HepG2 (cell line): ENCODE measurements around the gene STX12. TPM values are rescaled to one million over a fixed set of nuclear protein-coding genes. Genes with fewer than 3 reads are reported as not detected.
A peak's percentile ranks its signal among the peaks of the same experiment; 100 is the strongest.

ENCODE experiments used
- ARHGAP35 ChIP-seq: sonication (generic); formaldehyde crosslinking; IDR thresholded peaks from 2 replicates; pipeline ENCODE4 v1.9.0; 2022; ENCODE audit warnings: mild to moderate bottlenecking, inconsistent platforms, moderate library complexity, missing genetic modification reagents, borderline replicate concordance
- ASH2L ChIP-seq: fragments of 300-600, 200-600 bp; sonication (generic); IDR thresholded peaks from 2 replicates; pipeline ENCODE4 v1.7.0; 2017; ENCODE audit warnings: low read depth, mild to moderate bottlenecking, moderate library complexity, mixed read lengths, low read length; ENCODE audit not compliant: insufficient read length
- CCAR2 ChIP-seq: fragments of 200-400 bp; formaldehyde crosslinking; optimal IDR thresholded peaks from 2 replicates; pipeline ENCODE3; 2018; ENCODE audit warnings: low read depth, mild to moderate bottlenecking, low read length, moderate library complexity
- FOXJ3 ChIP-seq: sonication (generic); formaldehyde crosslinking; IDR thresholded peaks from 2 replicates; pipeline ENCODE4 v1.4.0; 2020; ENCODE audit warnings: missing genetic modification reagents, mild to moderate bottlenecking, borderline replicate concordance
- GATA4 ChIP-seq: sonication (generic); IDR thresholded peaks from 2 replicates; pipeline ENCODE4 v1.6.1; 2016; ENCODE audit warnings: antibody characterized with exemption, low read depth, borderline replicate concordance
- GLI4 ChIP-seq: sonication (generic); formaldehyde crosslinking; IDR thresholded peaks from 2 replicates; pipeline ENCODE4 v1.5.1; 2020; ENCODE audit warnings: missing genetic modification reagents, mild to moderate bottlenecking, moderate library complexity, borderline replicate concordance
- KAT7 ChIP-seq: IDR thresholded peaks from 2 replicates; pipeline ENCODE4 v1.6.1; 2018; ENCODE audit warnings: borderline replicate concordance, missing compliant biosample characterization
- KLF13 ChIP-seq: sonication (generic); formaldehyde crosslinking; IDR thresholded peaks from 2 replicates; pipeline ENCODE4 v1.4.0; 2020; ENCODE audit warnings: mild to moderate bottlenecking, missing genetic modification reagents
- MBNL3 ChIP-seq: fragments of 250-450 bp; sonication (Bioruptor Pico); conservative IDR thresholded peaks from 2 replicates; pipeline ENCODE4 v1.8.0; 2022; ENCODE audit warnings: mild to moderate bottlenecking, inconsistent platforms
- NR2F1 ChIP-seq, 2 experiments: fragments of 450-650 bp in 1 of 2; formaldehyde crosslinking in 1 of 2; IDR thresholded peaks; 2 replicates each; pipeline versions ENCODE4 v1.5.0 to v1.6.1; 2016 to 2020; ENCODE audit warnings: mild to moderate bottlenecking in 1 of 2, missing compliant biosample characterization in 1 of 2, missing genetic modification reagents in 1 of 2, moderate library complexity in 1 of 2
- POGZ ChIP-seq: sonication (generic); formaldehyde crosslinking; IDR thresholded peaks from 2 replicates; pipeline ENCODE4 v1.4.0; 2020; ENCODE audit warnings: mild to moderate bottlenecking, missing genetic modification reagents
- RBFOX2 ChIP-seq: fragments of 200-400 bp; formaldehyde crosslinking; IDR thresholded peaks from 2 replicates; pipeline ENCODE4 v1.6.1; 2017; ENCODE audit warnings: low read depth, mild to moderate bottlenecking, low read length
- REL ChIP-seq: sonication (generic); formaldehyde crosslinking; conservative IDR thresholded peaks from 2 replicates; pipeline ENCODE4 v1.8.0; 2022; ENCODE audit warnings: mild to moderate bottlenecking, missing genetic modification reagents, moderate library complexity
- RFX5 ChIP-seq: IDR thresholded peaks from 2 replicates; pipeline ENCODE4 v1.6.1; 2011; ENCODE audit warnings: low read depth, low read length, improper control_type of control experiment
- RORA ChIP-seq: sonication (generic); formaldehyde crosslinking; IDR thresholded peaks from 2 replicates; pipeline ENCODE4 v1.5.0; 2020; ENCODE audit warnings: mild to moderate bottlenecking, missing genetic modification reagents, moderate library complexity
- THYN1 ChIP-seq: sonication (generic); formaldehyde crosslinking; IDR thresholded peaks from 2 replicates; pipeline ENCODE4 v1.8.1; 2023; ENCODE audit warnings: low read depth, mild to moderate bottlenecking, moderate library complexity, missing genetic modification reagents, borderline replicate concordance
- TP53 ChIP-seq: sonication (generic); formaldehyde crosslinking; conservative IDR thresholded peaks from 2 replicates; pipeline ENCODE4 v1.4.0; 2020; ENCODE audit warnings: missing genetic modification reagents
- ZBTB14 ChIP-seq: sonication (generic); formaldehyde crosslinking; IDR thresholded peaks from 2 replicates; pipeline ENCODE4 v1.4.0; 2020; ENCODE audit warnings: missing genetic modification reagents
- ZKSCAN1 ChIP-seq: fragments of 150-350 bp; IDR thresholded peaks from 2 replicates; pipeline ENCODE4 v1.6.1; 2014; ENCODE audit warnings: low read length
- ZNF138 ChIP-seq: sonication (generic); formaldehyde crosslinking; IDR thresholded peaks from 2 replicates; pipeline ENCODE4 v1.5.0; 2020; ENCODE audit warnings: mild to moderate bottlenecking, low read depth, missing genetic modification reagents
- ZNF20 ChIP-seq: sonication (generic); formaldehyde crosslinking; IDR thresholded peaks from 2 replicates; pipeline ENCODE4 v1.4.0; 2020; ENCODE audit warnings: mild to moderate bottlenecking, moderate library complexity, missing genetic modification reagents
- ZNF296 ChIP-seq: sonication (generic); formaldehyde crosslinking; conservative IDR thresholded peaks from 2 replicates; pipeline ENCODE4 v1.5.0; 2020; ENCODE audit warnings: mild to moderate bottlenecking, missing genetic modification reagents
- ZNF547 ChIP-seq: sonication (generic); formaldehyde crosslinking; IDR thresholded peaks from 2 replicates; pipeline ENCODE4 v1.5.1; 2020; ENCODE audit warnings: mild to moderate bottlenecking, missing genetic modification reagents
- ZNF670 ChIP-seq: sonication (generic); formaldehyde crosslinking; IDR thresholded peaks from 2 replicates; pipeline ENCODE4 v1.8.0; 2022; ENCODE audit warnings: mild to moderate bottlenecking, missing genetic modification reagents, borderline replicate concordance
- ZNF768 ChIP-seq: sonication (generic); formaldehyde crosslinking; IDR thresholded peaks from 2 replicates; pipeline ENCODE4 v1.4.0; 2020; ENCODE audit warnings: missing genetic modification reagents
- ZNF780A ChIP-seq: sonication (generic); formaldehyde crosslinking; IDR thresholded peaks from 2 replicates; pipeline ENCODE4 v1.8.0; 2022; ENCODE audit warnings: mild to moderate bottlenecking, missing genetic modification reagents, moderate library complexity
- ZSCAN5A ChIP-seq: sonication (generic); formaldehyde crosslinking; IDR thresholded peaks from 2 replicates; pipeline ENCODE4 v1.8.0; 2022; ENCODE audit warnings: mild to moderate bottlenecking, missing genetic modification reagents, borderline replicate concordance
- polyA plus RNA-seq, 8 experiments: library from polyadenylated mRNA; depleted of rRNA in 3 of 8; stranded (reverse) in 7 of 8; unstranded in 1 of 8; fragments of >200 nt; fragmentation: Illumina TruSeq in 4 of 8; extraction: Trizol in 4 of 8; gene quantifications; 2 replicates each; pipeline versions ENCODE4 v1.2.1 to v1.2.3, GENCODE V29; 2011 to 2016; ENCODE audit warnings: low read depth in 4 of 8, missing spikeins in 1 of 8, mixed read lengths in 1 of 8; ENCODE audit not compliant: insufficient read depth in 1 of 8
- total RNA-seq, 5 experiments: library from RNA; depleted of rRNA; stranded (reverse); fragments of >200 nt; fragmentation: Illumina TruSeq; extraction: Trizol; gene quantifications; 2 replicates each; pipeline ENCODE4 v1.2.3, GENCODE V29; 2016; ENCODE audit warnings: low read depth in 1 of 5
- TF ChIP-seq, protein P1 (sequence below): IDR thresholded peaks from 2 replicates; pipeline ENCODE4 v1.6.1; 2016; ENCODE audit warnings: missing compliant biosample characterization, missing genetic modification reagents, borderline replicate concordance

The STX12 gene
- total and polyA plus RNA-seq, 2 of the 13 experiments (the other 11 are each of a cell fraction or from before 2014, with no cell fraction given), result 9.0 to 19.7 TPM

DNA sequence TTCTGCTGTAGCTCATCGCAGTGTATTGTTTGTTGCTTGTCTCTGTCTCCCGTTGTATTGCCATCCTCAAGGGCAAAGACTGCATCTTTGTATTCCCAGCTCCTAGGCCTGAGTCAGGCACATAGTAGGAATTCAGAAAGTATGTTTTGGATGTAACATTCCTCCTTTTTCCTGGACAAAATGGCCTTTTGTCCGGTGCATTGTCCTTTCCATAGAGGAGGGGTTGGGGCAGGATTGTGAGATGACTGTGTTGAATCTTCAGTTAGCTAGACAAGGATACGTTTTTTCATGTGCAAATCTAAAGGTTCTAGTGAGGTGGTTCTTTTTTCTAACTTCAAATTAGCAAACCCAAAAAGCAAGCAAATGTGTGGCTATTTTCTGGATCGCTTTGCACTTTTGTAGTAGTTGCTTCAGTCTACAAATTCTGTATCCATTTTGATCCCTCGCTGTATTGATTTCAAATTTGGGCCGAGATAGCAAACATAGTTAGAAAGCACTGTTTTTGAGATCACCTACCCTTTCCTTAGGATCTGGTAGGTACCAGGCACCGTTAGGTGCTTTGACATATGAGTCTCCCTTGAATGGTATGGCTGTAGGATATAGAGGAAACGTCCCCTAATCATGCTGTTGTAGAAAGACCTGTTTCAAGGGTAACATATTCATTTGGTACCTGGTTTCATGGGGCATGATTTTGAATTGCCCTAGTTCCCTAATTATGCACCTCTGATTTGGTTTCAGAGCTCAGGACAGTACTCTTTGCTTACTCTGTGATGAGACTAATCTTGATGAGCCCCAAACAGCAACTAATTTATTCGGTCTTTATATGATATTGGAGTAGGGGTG, 58.8 kb downstream of the STX12 start (continued):
- TF ChIP-seq KAT7 (no peak), RORA (CRISPR knock-in tag) (no peak), ZNF296 (CRISPR knock-in tag) (no peak), ZNF768 (no peak), THYN1 (CRISPR knock-in tag) (no peak), FOXJ3 (no peak), GATA4 (no peak), RBFOX2 (no peak), MBNL3 (CRISPR knock-in tag) (no peak), GLI4 (CRISPR knock-in tag) (no peak), NR2F1 (CRISPR knock-in tag; IDR thresholded peaks at IDR 0.05) (no peak), ASH2L (no peak), ZNF138 (CRISPR knock-in tag) (no peak), ARHGAP35 (no peak), CCAR2 (no peak), ZNF20 (no peak), ZNF547 (CRISPR knock-in tag) (no peak), ZBTB14 (CRISPR knock-in tag) (no peak), ZKSCAN1 (peak; percentile 84), ZSCAN5A (no peak), RFX5 (no peak), ZNF670 (CRISPR knock-in tag) (no peak), ZNF780A (no peak), POGZ (CRISPR knock-in tag) (0 out of 2 replicates have a peak, but pooled peaks have one; percentile 14), REL (no peak), KLF13 (CRISPR knock-in tag) (no peak), TP53 (no peak)
- TF ChIP-seq, protein P1, sequence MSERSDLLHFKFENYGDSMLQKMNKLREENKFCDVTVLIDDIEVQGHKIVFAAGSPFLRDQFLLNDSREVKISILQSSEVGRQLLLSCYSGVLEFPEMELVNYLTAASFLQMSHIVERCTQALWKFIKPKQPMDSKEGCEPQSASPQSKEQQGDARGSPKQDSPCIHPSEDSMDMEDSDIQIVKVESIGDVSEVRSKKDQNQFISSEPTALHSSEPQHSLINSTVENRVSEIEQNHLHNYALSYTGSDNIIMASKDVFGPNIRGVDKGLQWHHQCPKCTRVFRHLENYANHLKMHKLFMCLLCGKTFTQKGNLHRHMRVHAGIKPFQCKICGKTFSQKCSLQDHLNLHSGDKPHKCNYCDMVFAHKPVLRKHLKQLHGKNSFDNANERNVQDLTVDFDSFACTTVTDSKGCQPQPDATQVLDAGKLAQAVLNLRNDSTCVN (CRISPR knock-in tag), result no peak
